Measurements from ENCODE around the gene FBXO47. TPM values are rescaled to one million over a fixed set of nuclear protein-coding genes. Genes with fewer than 3 reads are reported as not detected.

FBXO47 gene
- total and polyA plus RNA-seq, 11 donors, result 0.11 TPM; not detected in 10

DNA sequence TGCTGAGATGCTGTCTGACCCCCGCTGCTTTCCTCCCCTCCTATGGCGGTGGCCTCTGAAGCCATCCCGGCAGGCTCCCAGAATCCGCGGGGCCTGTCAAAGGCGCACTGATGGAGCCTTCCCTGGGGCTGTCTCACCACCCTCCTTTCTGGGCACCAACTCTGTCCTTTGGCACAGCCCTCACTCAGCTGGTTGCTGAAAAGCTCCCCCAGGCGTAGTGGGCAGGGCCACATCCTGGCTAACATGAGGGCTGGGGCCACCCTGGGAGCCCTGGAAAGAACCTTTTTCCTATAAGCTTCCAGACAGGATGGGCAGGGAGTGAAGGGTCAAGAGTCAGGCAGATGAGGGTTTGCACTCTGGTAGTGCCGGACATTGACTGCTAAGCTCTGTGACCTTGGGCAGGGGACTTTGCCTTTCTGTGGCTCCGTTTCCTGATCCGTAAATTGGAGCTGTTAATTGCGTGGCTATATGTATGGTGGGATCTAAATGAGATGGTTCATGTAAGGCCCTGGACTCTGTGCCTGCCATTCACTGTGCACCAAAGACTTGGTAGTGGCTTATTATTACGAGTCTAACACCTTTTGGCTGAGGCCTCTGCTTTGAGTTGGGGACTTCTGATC is 69.4 kb downstream of the FBXO47 start:
- Histone ChIP-seq H3K4me3 (peak overlapping the region in 1 of 12 donors; percentile 1), H3K36me3 (peaks cover 0 to 56% (median 30%) of the 10 kb centered on the region in 9 donors), H3K4me1 (peaks cover 28 to 99% (median 88%) of the 10 kb centered on the region in 12 donors), H3K27ac (peak overlapping the region; percentile 52 to 85 (median 78)), H3K9me3 (no peaks in the 10 kb centered on the region), H3K27me3 (no peaks in the 10 kb centered on the region)
- TF ChIP-seq, protein P1, sequence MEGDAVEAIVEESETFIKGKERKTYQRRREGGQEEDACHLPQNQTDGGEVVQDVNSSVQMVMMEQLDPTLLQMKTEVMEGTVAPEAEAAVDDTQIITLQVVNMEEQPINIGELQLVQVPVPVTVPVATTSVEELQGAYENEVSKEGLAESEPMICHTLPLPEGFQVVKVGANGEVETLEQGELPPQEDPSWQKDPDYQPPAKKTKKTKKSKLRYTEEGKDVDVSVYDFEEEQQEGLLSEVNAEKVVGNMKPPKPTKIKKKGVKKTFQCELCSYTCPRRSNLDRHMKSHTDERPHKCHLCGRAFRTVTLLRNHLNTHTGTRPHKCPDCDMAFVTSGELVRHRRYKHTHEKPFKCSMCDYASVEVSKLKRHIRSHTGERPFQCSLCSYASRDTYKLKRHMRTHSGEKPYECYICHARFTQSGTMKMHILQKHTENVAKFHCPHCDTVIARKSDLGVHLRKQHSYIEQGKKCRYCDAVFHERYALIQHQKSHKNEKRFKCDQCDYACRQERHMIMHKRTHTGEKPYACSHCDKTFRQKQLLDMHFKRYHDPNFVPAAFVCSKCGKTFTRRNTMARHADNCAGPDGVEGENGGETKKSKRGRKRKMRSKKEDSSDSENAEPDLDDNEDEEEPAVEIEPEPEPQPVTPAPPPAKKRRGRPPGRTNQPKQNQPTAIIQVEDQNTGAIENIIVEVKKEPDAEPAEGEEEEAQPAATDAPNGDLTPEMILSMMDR (IDR thresholded peaks at IDR 0.05), result no peak
- TF ChIP-seq POLR2A (IDR thresholded peaks at IDR 0.05), result no peak
- WGBS, 4 donors, result 47 to 70% (median 49%) methylated on average over 11 to 12 of the region's 12 CpGs
- intact Hi-C loops (cut with DNase I), result loop anchor here in 1 of 10 donors (2.0 kb wide), 1 partner anchor 23 kb away; no protein-coding TSS in a partner anchor
- peak in 3 of 4 donors; percentile 5 to 25 (median 9) for ATAC-seq
- DNase-seq, result no peak

DNA sequence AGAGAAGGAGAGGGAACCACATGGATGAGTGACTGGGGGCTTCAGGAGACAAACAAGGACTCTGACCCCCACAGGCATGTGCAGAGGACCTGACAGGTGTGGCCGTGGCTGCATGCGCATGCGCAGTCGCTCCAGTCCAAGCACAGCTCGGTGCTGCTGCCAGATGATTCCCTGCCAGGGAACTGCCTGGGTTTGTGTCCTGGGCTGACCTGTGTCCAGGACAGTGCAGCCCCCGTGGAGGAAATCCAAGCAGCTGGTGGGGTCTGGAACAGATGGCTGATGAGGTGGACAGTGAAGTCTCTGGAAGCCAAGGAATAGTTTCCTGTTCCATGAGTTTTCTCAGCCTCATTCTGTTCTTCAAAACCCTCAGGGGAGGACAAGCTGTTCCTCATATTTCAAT is 70.0 kb downstream of the FBXO47 start:
- Histone ChIP-seq H3K27me3 (no peaks in the 10 kb centered on the region), H3K4me1 (peaks cover 28 to 98% (median 87%) of the 10 kb centered on the region in 12 donors), H3K4me3 (peak overlapping the region in 1 of 12 donors; percentile 7), H3K27ac (peak overlapping the region; percentile 52 to 85 (median 78)), H3K9me3 (no peaks in the 10 kb centered on the region), H3K36me3 (peaks cover 0 to 56% (median 33%) of the 10 kb centered on the region in 9 donors)
- intact Hi-C loops (cut with DNase I), result loop anchor here in 1 of 10 donors (2.0 kb wide), 1 partner anchor 22 kb away; no protein-coding TSS in a partner anchor
- TF ChIP-seq, protein P1 (IDR thresholded peaks at IDR 0.05), result no peak
- no peak for TF ChIP-seq POLR2A (IDR thresholded peaks at IDR 0.05)
- WGBS, 4 donors, result 13 to 40% (median 17%) methylated on average over 1 to 6 of the region's 6 CpGs
- peak; percentile 87 to 93 (median 90) for DNase-seq
- ATAC-seq, result peak; percentile 62 to 75 (median 68)

DNA sequence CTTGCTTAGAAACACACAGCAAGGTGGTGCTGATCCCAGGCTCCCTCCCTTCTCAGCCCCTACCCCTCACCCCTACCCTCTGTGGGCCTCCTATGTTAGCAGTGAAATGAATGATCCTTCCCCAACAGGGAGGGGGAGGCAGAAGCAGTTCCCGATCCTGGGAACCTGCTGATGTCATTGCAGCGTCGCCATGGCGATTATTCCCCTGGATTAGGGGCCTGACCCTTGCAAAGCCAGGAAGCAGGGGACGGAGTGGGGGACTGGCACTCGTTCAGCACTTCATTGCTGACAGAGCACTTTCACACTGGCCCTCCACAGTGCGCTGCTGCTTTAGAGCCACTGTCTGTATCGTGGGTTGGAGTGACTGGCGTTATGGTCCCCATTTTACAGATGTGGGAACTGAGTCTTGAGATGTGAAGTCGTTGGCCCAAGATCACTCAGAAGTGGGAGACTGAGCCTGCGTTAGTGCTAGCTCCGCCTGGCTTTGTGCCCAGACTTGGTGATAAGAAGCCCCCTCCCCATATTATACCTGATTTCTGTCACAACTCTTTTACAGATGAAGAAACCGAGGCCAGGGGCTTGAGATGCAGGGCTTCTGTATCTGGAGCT is 70.8 kb downstream of the FBXO47 start:
- Histone ChIP-seq H3K4me1 (peaks cover 28 to 98% (median 80%) of the 10 kb centered on the region in 12 donors), H3K27me3 (no peaks in the 10 kb centered on the region), H3K36me3 (peaks cover 0 to 64% (median 40%) of the 10 kb centered on the region in 9 donors), H3K27ac (peak overlapping the region; percentile 52 to 85 (median 78)), H3K4me3 (no peak overlapping the region), H3K9me3 (no peaks in the 10 kb centered on the region)
- ATAC-seq (peak in 2 of 4 donors; percentile 2 to 4), DNase-seq (peak in 3 of 5 donors; percentile 54 to 66 (median 61))
- 58 to 70% (median 68%) methylated on average over 13 of the region's 13 CpGs for WGBS, 4 donors
- TF ChIP-seq, protein P1 (IDR thresholded peaks at IDR 0.05), result no peak
- no peak for TF ChIP-seq POLR2A (IDR thresholded peaks at IDR 0.05)
- intact Hi-C loops (cut with DNase I), result loop anchor here in 1 of 10 donors (2.0 kb wide), 1 partner anchor 22 kb away; no protein-coding TSS in a partner anchor

DNA sequence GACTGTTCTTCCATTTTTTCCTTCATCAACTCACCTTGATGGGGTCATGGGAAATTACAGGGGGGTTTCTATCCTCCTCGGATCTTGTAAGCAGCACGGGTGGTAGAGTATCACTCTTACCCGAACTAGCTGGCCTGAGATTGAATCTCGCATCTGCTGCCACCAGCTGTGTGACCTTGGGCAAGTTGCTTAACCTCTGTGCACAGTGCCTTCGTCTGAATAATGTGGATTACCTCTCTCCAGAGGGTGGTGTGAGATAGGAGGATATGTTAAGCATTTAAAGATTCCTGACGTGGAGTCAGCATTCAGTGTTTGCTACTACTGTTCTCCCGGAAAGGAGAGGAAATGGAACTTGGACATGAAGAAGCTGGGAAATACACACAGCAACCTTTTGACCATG is 72.9 kb downstream of the FBXO47 start:
- TF ChIP-seq, protein P1 (IDR thresholded peaks at IDR 0.05), result no peak
- no peak for TF ChIP-seq POLR2A (IDR thresholded peaks at IDR 0.05)
- Histone ChIP-seq H3K36me3 (peaks cover 0 to 83% (median 60%) of the 10 kb centered on the region in 9 donors), H3K27ac (peak overlapping the region in 11 of 12 donors; percentile 38 to 85 (median 72)), H3K4me1 (peaks cover 28 to 98% (median 62%) of the 10 kb centered on the region in 12 donors), H3K9me3 (no peaks in the 10 kb centered on the region), H3K27me3 (no peaks in the 10 kb centered on the region), H3K4me3 (no peak overlapping the region)
- 32 to 47% (median 46%) methylated on average over 7 of the region's 7 CpGs for WGBS, 4 donors
- intact Hi-C loops (cut with DNase I), result loop anchor here in 1 of 10 donors (2.0 kb wide), 1 partner anchor 13 kb away; no protein-coding TSS in a partner anchor
- ATAC-seq (no peak), DNase-seq (no peak)
